Measurements from ENCODE around the gene CUEDC1.

CUEDC1 gene

GRCh38 chr17:57957120-57957850 lies 2.1 kb upstream of the CUEDC1 start:
- DNase-seq, result no peak

GRCh38 chr17:57956291-57957119 lies 1.3 kb upstream of the CUEDC1 start:
- no peak for DNase-seq

GRCh38 chr17:57954397-57955182 lies 622 bp downstream of the CUEDC1 start:
- DNase-seq, result peak in 1 of 2 experiments; percentile 64

GRCh38 chr17:57953705-57954396 lies 1.4 kb downstream of the CUEDC1 start:
- DNase-seq, result no peak

- no peak for DNase-seq
Observed at GRCh38 chr17:57953219-57953618, 2.0 kb downstream of the CUEDC1 start.

- no peak for DNase-seq
Observed at GRCh38 chr17:57949649-57950048, 5.6 kb downstream of the CUEDC1 start.

- DNase-seq, result no peak
Observed at GRCh38 chr17:57948555-57949420, 6.4 kb downstream of the CUEDC1 start.

GRCh38 chr17:57948169-57948554 lies 7.0 kb downstream of the CUEDC1 start:
- DNase-seq, result no peak

GRCh38 chr17:57947369-57947768 lies 7.8 kb downstream of the CUEDC1 start:
- DNase-seq, result no peak

GRCh38 chr17:57946798-57947358 lies 8.3 kb downstream of the CUEDC1 start:
- DNase-seq, result no peak

- no peak for DNase-seq
Observed at GRCh38 chr17:57945996-57946797, 9.0 kb downstream of the CUEDC1 start.

- no peak for DNase-seq
Observed at GRCh38 chr17:57944908-57945307, 10.3 kb downstream of the CUEDC1 start.

- DNase-seq, result no peak
Observed at GRCh38 chr17:57943645-57944044, 11.6 kb downstream of the CUEDC1 start.

GRCh38 chr17:57943140-57943539 lies 12.1 kb downstream of the CUEDC1 start:
- DNase-seq, result no peak

GRCh38 chr17:57941384-57942370 lies 13.5 kb downstream of the CUEDC1 start:
- no peak for DNase-seq

- DNase-seq, result peak in 1 of 2 experiments; percentile 61
Observed at GRCh38 chr17:57940653-57941329, 14.4 kb downstream of the CUEDC1 start.

GRCh38 chr17:57940231-57940630 lies 15.0 kb downstream of the CUEDC1 start:
- no peak for DNase-seq

- no peak for DNase-seq
Observed at GRCh38 chr17:57939797-57940196, 15.4 kb downstream of the CUEDC1 start.

GRCh38 chr17:57938061-57938502 lies 17.1 kb downstream of the CUEDC1 start:
- no peak for DNase-seq

Measured in NCI-H446 (cell line).